Suprapubic skin (tissue), 4 donors: ENCODE data around the gene FRMD4A.
"Not testable (repeated sequence)": the region's sequence is repeated elsewhere in the genome, so short reads cannot be mapped to it uniquely, and the experiment has no call there.

Experiments
- CTCF ChIP-seq, 2 donors: fragments of 200-600 bp in 1 of 2; fragments of 450-650 bp in 1 of 2; sonication (generic) in 1 of 2; IDR thresholded peaks; one replicate each; pipeline ENCODE4 v1.5.1; 2016 to 2019; ENCODE audit warnings: antibody characterized with exemption in 2 of 2, mild to moderate bottlenecking in 1 of 2, moderate library complexity in 1 of 2
- EP300 ChIP-seq: sonication (generic); formaldehyde crosslinking; IDR thresholded peaks from one replicate; pipeline ENCODE4 v1.6.1; 2017; ENCODE audit warnings: antibody characterized with exemption
- POLR2A ChIP-seq, 2 donors: fragments of 450-650 bp; IDR thresholded peaks; one replicate each; pipeline ENCODE4 v1.6.1; 2017; ENCODE audit warnings: antibody characterized with exemption in 2 of 2, mild to moderate bottlenecking in 2 of 2, moderate library complexity in 2 of 2
- POLR2AphosphoS5 ChIP-seq, 3 donors: sonication (generic); formaldehyde crosslinking; IDR thresholded peaks; one replicate each; pipeline ENCODE4 v1.6.1; 2017; ENCODE audit warnings: antibody characterized with exemption in 3 of 3

- TF ChIP-seq CTCF (IDR thresholded peaks at IDR 0.05); POLR2AphosphoS5 (IDR thresholded peaks at IDR 0.05); POLR2A (IDR thresholded peaks at IDR 0.05); EP300: not testable (repeated sequence)
Measured at GRCh38 chr10:13715596-13715995, 615.1 kb downstream of the FRMD4A start.
